GM13977 (cell line): ENCODE measurements around the gene SAPCD2.
"Not testable (repeated sequence)": the region's sequence is repeated elsewhere in the genome, so short reads cannot be mapped to it uniquely, and the experiment has no call there.

Experiments used
- DNase-seq: peaks from one replicate; pipeline ENCODE4 v3.0.0; 2012; ENCODE audit warnings: low spot score
- CTCF ChIP-seq: IDR thresholded peaks from 2 replicates; pipeline ENCODE4 v1.5.1; 2012; ENCODE audit warnings: mild to moderate bottlenecking, control low read depth; ENCODE audit not compliant: insufficient read depth; ENCODE audit errors: extremely low read depth, missing control alignments
- in situ Hi-C: fragments of 300-500 bp; cut with MboI; formaldehyde crosslinking; loops from one replicate; pipeline ENCODE4 v1.12.0; 2022; ENCODE audit warnings: low sequenced_read_pairs, low pct_unique_long_range_greater_than_20kb, mixed read lengths, inconsistent platforms; ENCODE audit not compliant: unreplicated experiment

The SAPCD2 gene

GRCh38 chr9:137064027-137064879, 6.1 kb downstream of the SAPCD2 start:
- in situ Hi-C loops = no loop called here
- DNase-seq = peak; percentile 76
- peak; percentile 96 for TF ChIP-seq CTCF

- TF ChIP-seq CTCF = no peak
- DNase-seq = no peak
- in situ Hi-C loops = no loop called here
Observed at GRCh38 chr9:137063311-137064026, 6.9 kb downstream of the SAPCD2 start.

- in situ Hi-C loops = not testable (repeated sequence)
Observed at GRCh38 chr9:137062798-137063197, 7.6 kb downstream of the SAPCD2 start.

GRCh38 chr9:137062384-137062783, 8.0 kb downstream of the SAPCD2 start:
- in situ Hi-C loops = no loop called here
- TF ChIP-seq CTCF = no peak
- no peak for DNase-seq

More at GRCh38 chr9:137062798-137063197, 7.6 kb downstream of the SAPCD2 start:
- DNase-seq = not testable (repeated sequence)

GRCh38 chr9:137058521-137059234, 11.7 kb downstream of the SAPCD2 start:
- no peak for DNase-seq
- TF ChIP-seq CTCF = no peak
- in situ Hi-C loops = no loop called here

GRCh38 chr9:137057545-137057944, 12.8 kb downstream of the SAPCD2 start:
- in situ Hi-C loops = no loop called here
- no peak for DNase-seq
- TF ChIP-seq CTCF = no peak
